Choroid plexus epithelial cell (primary cell): ENCODE results near the gene KCTD6.

ENCODE experiments used
- DNase-seq: peaks from one replicate; pipeline ENCODE4 v3.0.0-alpha.2; 2010; ENCODE audit warnings: low read depth
- H3K4me3 ChIP-seq: 2 replicates; pipeline ENCODE4 v1.5.1; 2011; ENCODE audit warnings: low read depth, mild to moderate bottlenecking, control low read depth, low read length, moderate library complexity
- CTCF ChIP-seq: conservative IDR thresholded peaks from 2 replicates; pipeline ENCODE4 v1.5.1; 2011; ENCODE audit warnings: low read depth, mild to moderate bottlenecking, control low read depth, inconsistent platforms, low read length, moderate library complexity

KCTD6 gene

GRCh38 chr3:58544541-58544940, 52.6 kb downstream of the KCTD6 start:
- H3K4me3 ChIP-seq, result no peak overlapping the region
- DNase-seq, result no peak
- TF ChIP-seq CTCF, result no peak

- DNase-seq, result no peak
- TF ChIP-seq CTCF, result no peak
- H3K4me3 ChIP-seq, result no peak overlapping the region
Observed at GRCh38 chr3:58551636-58552180, 59.8 kb downstream of the KCTD6 start.
